AG04450 (cell line): ENCODE measurements around the gene MCC. TPM values are rescaled to one million over a fixed set of nuclear protein-coding genes. Genes with fewer than 3 reads are reported as not detected.

Experiments
- CTCF ChIA-PET: fragments of 300-600, 350-600 bp; formaldehyde crosslinking; extraction: SDS; loops from one replicate; lab custom pipeline; 2022; ENCODE audit warnings: antibody characterized with exemption, inconsistent platforms; lab: Charles Lee
- POLR2A ChIA-PET: fragments of 350-600 bp; formaldehyde crosslinking; extraction: SDS; loops from one replicate; lab custom pipeline; 2021; ENCODE audit warnings: antibody characterized with exemption, inconsistent platforms; lab: Yijun Ruan, JAX
- DNase-seq: peaks from one replicate; pipeline ENCODE4 v3.0.0-alpha.2; 2011; ENCODE audit warnings: low read depth, low spot score
- H3K27ac ChIP-seq: one replicate; pipeline ENCODE4 v1.5.1; 2012; ENCODE audit warnings: low read depth, low read length, control low read depth
- H3K27me3 ChIP-seq: one replicate; pipeline ENCODE4 v1.6.0; 2012; ENCODE audit warnings: low read length; ENCODE audit not compliant: control insufficient read depth, insufficient read depth
- H3K4me3 ChIP-seq: 2 replicates; pipeline ENCODE4 v1.5.1; 2011; ENCODE audit warnings: mild to moderate bottlenecking, low read depth, low read length, control low read depth
- H3K9me3 ChIP-seq: 2 replicates; pipeline ENCODE4 v1.5.1; 2012; ENCODE audit warnings: low read length; ENCODE audit not compliant: control insufficient read depth, insufficient read depth
- polyA plus RNA-seq: library from polyadenylated mRNA; depleted of rRNA; stranded (reverse); fragments of >200 nt; gene quantifications from 2 replicates; pipeline ENCODE4 v1.2.3, GENCODE V29; 2011
- TF ChIP-seq, protein P1 (sequence below): IDR thresholded peaks from 2 replicates; pipeline ENCODE4 v1.5.1; 2011; ENCODE audit warnings: low read depth, low read length, control low read depth, inconsistent platforms

Gene MCC
- polyA plus RNA-seq, 1 experiment: 17.5 TPM

DNA sequence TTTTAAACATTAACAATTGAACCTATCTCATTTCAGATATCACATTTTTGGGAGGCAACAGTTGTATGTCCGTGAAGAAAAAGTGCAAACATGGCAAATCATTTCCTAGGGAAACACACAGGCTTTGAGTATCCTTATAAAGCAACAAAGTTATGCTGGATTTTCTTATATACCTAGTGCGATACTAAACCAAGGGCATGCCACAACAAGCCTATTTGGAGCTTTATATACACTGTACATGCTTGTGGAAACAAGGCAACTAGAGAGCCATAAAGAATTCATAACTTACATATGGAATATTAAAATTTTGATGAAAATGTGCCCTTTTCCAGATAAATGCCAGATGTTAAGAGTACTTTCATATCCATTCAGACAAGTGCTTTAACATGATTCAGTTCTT is 320.3 kb downstream of the MCC start:
- Histone ChIP-seq H3K27me3 (no peaks in the 10 kb centered on the region), H3K27ac (no peak overlapping the region), H3K4me3 (no peak overlapping the region), H3K9me3 (no peaks in the 10 kb centered on the region)
- TF ChIP-seq, protein P1, sequence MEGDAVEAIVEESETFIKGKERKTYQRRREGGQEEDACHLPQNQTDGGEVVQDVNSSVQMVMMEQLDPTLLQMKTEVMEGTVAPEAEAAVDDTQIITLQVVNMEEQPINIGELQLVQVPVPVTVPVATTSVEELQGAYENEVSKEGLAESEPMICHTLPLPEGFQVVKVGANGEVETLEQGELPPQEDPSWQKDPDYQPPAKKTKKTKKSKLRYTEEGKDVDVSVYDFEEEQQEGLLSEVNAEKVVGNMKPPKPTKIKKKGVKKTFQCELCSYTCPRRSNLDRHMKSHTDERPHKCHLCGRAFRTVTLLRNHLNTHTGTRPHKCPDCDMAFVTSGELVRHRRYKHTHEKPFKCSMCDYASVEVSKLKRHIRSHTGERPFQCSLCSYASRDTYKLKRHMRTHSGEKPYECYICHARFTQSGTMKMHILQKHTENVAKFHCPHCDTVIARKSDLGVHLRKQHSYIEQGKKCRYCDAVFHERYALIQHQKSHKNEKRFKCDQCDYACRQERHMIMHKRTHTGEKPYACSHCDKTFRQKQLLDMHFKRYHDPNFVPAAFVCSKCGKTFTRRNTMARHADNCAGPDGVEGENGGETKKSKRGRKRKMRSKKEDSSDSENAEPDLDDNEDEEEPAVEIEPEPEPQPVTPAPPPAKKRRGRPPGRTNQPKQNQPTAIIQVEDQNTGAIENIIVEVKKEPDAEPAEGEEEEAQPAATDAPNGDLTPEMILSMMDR: no peak
- CTCF ChIA-PET: no interaction called here
- POLR2A ChIA-PET: no interaction called here
- no peak for DNase-seq

DNA sequence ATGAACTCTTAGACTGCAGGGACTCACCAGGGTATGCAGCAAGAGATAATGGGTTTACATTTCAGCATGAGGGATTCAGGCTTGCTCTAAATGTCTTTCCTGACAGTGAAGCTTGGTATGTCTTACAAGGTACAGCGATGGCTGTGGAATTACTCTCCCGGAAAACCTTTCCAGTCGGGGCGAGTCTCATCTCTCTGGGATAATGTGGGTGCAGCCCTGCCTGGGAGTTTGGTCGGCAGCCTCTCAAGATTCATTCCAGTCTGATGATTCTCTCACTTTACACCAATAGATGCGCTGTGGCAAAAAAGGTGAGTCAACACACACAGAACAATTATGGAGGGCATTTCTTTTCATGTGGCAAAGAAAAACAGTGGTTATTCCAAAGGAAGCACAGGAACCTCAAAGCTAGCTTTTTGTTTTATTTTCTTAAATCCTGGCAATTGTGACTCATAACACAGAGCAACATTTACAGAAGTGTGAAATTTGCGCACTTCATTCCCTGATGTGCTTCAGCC is 321.3 kb downstream of the MCC start:
- TF ChIP-seq, protein P1: no peak
- H3K27me3 ChIP-seq: no peaks in the 10 kb centered on the region
- H3K4me3 ChIP-seq: peak overlapping the region; percentile 25
- no peaks in the 10 kb centered on the region for H3K9me3 ChIP-seq
- ChIA-PET CTCF (interaction anchor here (0.8 to 1.3 kb wide), 4 partner anchors 21 to 171 kb away, joined by 3 to 7 read pairs (median 4); no protein-coding TSS in a partner anchor), POLR2A (interaction anchor here (0.6 to 1.6 kb wide), 11 partner anchors 21 to 321 kb away, joined by 3 to 8 read pairs (median 4); partner anchors contain the start of gene MCC)
- DNase-seq: peak; percentile 63
- peak overlapping the region; percentile 89 for H3K27ac ChIP-seq

DNA sequence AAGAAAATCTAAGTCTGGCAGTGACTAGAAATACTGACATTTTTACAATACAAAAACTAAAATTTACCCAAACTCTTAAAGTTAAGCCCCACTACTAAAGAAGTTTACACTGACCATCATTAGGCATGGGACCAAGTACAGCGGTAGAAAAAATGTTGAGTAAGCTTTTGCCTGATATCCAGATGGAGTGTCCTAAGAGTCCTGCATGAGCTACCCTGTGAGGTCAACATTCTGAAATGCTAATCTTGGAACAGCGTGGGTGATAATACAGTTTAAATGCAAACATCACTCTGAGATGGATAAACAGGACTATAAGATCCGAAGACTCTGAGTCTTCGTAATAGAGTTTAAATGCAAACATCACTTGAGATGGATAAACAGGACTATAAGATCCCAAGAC is 322.0 kb downstream of the MCC start:
- TF ChIP-seq, protein P1: no peak
- CTCF ChIA-PET: interaction anchor here (0.8 to 1.3 kb wide), 3 partner anchors 20 to 75 kb away, joined by 3 to 7 read pairs (median 3); no protein-coding TSS in a partner anchor

DNA sequence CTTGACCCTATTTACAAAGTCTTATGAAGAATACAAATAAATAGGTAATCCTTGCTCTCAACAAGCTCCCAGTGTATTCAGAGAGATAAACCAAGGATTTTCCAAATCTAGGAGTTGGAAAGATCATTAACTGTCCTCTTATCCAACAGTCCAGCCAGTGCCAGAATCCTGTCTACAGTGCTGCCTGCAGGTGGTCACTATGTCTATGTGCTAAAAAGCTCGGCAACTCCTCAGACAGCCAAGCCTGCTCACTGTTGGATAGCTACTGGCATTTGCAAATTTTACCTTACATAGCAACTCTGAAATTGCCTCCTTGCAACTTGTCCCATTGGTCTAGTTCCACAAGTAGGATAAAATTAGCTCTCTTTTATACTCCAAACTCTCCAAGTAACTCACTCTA is 324.2 kb downstream of the MCC start:
- CTCF ChIA-PET: no interaction called here
- Histone ChIP-seq H3K27me3 (no peaks in the 10 kb centered on the region), H3K27ac (no peak overlapping the region), H3K4me3 (no peak overlapping the region), H3K9me3 (no peaks in the 10 kb centered on the region)
- no peak for DNase-seq
- TF ChIP-seq, protein P1: no peak
- POLR2A ChIA-PET: no interaction called here

More for the DNA sequence above, 322.0 kb downstream of the MCC start:
- POLR2A ChIA-PET: interaction anchor here (0.6 to 1.6 kb wide), 10 partner anchors 20 to 322 kb away, joined by 3 to 8 read pairs (median 4); partner anchors contain the start of gene MCC
- Histone ChIP-seq H3K27me3 (no peaks in the 10 kb centered on the region), H3K4me3 (no peak overlapping the region), H3K27ac (no peak overlapping the region), H3K9me3 (no peaks in the 10 kb centered on the region)
- DNase-seq: peak; percentile 92

DNA sequence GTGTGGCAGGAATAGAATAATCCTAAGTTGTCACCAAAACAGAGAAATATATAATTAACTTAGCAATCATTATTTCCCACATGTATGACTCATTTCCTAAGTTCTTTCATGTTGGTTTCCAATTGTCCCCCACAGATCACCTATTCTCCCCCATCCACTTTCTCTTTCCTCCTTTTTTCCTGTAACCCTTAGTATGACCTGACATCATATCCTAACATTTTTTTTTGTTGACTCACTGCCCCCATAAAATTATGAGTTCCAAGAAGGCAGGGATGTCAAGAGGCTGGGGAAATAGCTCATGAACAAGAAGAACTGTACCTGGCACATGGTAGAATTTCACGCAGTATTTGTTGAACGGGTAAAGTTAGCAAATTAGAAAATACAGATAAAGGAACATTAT is 324.9 kb downstream of the MCC start:
- DNase-seq: no peak
- Histone ChIP-seq H3K27me3 (no peaks in the 10 kb centered on the region), H3K4me3 (no peak overlapping the region), H3K27ac (no peak overlapping the region), H3K9me3 (no peaks in the 10 kb centered on the region)
- TF ChIP-seq, protein P1: no peak
- CTCF ChIA-PET: no interaction called here
- POLR2A ChIA-PET: no interaction called here
